PC-3 (cell line): ENCODE data around the gene EIF2A. TPM values are rescaled to one million over a fixed set of nuclear protein-coding genes. Genes with fewer than 3 reads are reported as not detected.

Source experiments
- ATAC-seq: fragments of 200-7000 bp; cut with Tn5 transposase; 2 replicates; pipeline ENCODE4 v1.9.1; 2020; ENCODE audit warnings: mild to moderate bottlenecking, moderate library complexity
- BruUV-seq: library from RNA; stranded (reverse); fragments of 400-500 nt; replicated peaks from 2 replicates; lab custom pipeline; 2021; lab: Mats Ljungman, UMichigan
- CTCF ChIA-PET: fragments of 300-600 bp; sonication (Branson Sonifier 250); formaldehyde crosslinking; loops from one replicate; lab custom pipeline; 2022; ENCODE audit warnings: antibody characterized with exemption; lab: Charles Lee
- POLR2A ChIA-PET: fragments of 300-600 bp; sonication (Branson Sonifier 250); formaldehyde crosslinking; loops from one replicate; lab custom pipeline; 2022; ENCODE audit warnings: antibody characterized with exemption; ENCODE audit not compliant: unreplicated experiment; lab: Charles Lee
- DNase-seq: peaks from one replicate; pipeline ENCODE4 v3.0.0-alpha.2; 2015
- H2AFZ ChIP-seq: fragments of 300-600 bp; sonication (generic); 2 replicates; pipeline ENCODE4 v1.6.0; 2016; ENCODE audit warnings: antibody characterized with exemption, low read length
- H3F3A ChIP-seq: fragments of 300-600 bp; sonication (generic); one replicate; pipeline ENCODE4 v1.6.0; 2017; ENCODE audit warnings: antibody characterized with exemption, low read length, control low read depth, mild to moderate bottlenecking; ENCODE audit not compliant: unreplicated experiment
- H3K27ac ChIP-seq: fragments of 300-600 bp; sonication (generic); 2 replicates; pipeline ENCODE4 v1.5.1; 2016; ENCODE audit warnings: mild to moderate bottlenecking, low read length
- H3K27me3 ChIP-seq: fragments of 300-600 bp; sonication (generic); 2 replicates; pipeline ENCODE4 v1.6.1; 2016; ENCODE audit warnings: low read length, mixed read lengths
- H3K36me3 ChIP-seq: fragments of 300-600 bp; sonication (generic); 2 replicates; pipeline ENCODE4 v1.6.1; 2016; ENCODE audit warnings: low read depth, mixed run types, low read length, mixed read lengths
- H3K4me1 ChIP-seq: fragments of 300-600 bp; sonication (generic); 2 replicates; pipeline ENCODE4 v1.5.1; 2016; ENCODE audit warnings: low read length; ENCODE audit not compliant: insufficient read depth
- H3K4me2 ChIP-seq: fragments of 300-600 bp; sonication (generic); 2 replicates; pipeline ENCODE4 v1.6.0; 2016; ENCODE audit warnings: low read length
- H3K4me3 ChIP-seq: fragments of 300-600 bp; sonication (generic); 2 replicates; pipeline ENCODE4 v1.5.1; 2016; ENCODE audit warnings: mild to moderate bottlenecking, low read length, mixed read lengths
- H3K79me2 ChIP-seq: fragments of 300-600 bp; sonication (generic); 2 replicates; pipeline ENCODE4 v1.6.1; 2017; ENCODE audit warnings: low read length, mixed read lengths
- H3K9ac ChIP-seq: fragments of 300-600 bp; sonication (generic); 2 replicates; pipeline ENCODE4 v1.6.0; 2016; ENCODE audit warnings: mild to moderate bottlenecking, low read length
- H3K9me2 ChIP-seq: fragments of 300-600 bp; sonication (generic); replicated peaks from 2 replicates; pipeline ENCODE4 v1.6.1; 2016; ENCODE audit warnings: mixed run types, low read length, mixed read lengths
- H3K9me3 ChIP-seq: fragments of 300-600 bp; sonication (generic); 2 replicates; pipeline ENCODE4 v1.6.1; 2016; ENCODE audit warnings: low read length, mixed read lengths
- H4K20me1 ChIP-seq: fragments of 300-600 bp; sonication (generic); 2 replicates; pipeline ENCODE4 v1.6.1; 2016; ENCODE audit warnings: low read length, mixed read lengths
- EZH2 ChIP-seq: fragments of 300-600 bp; sonication (generic); IDR thresholded peaks from one replicate; pipeline ENCODE4 v1.6.1; 2017; ENCODE audit warnings: antibody characterized with exemption, mild to moderate bottlenecking, low read length; ENCODE audit not compliant: unreplicated experiment
- EZH2phosphoT487 ChIP-seq: fragments of 300-600 bp; sonication (generic); IDR thresholded peaks from 2 replicates; pipeline ENCODE4 v1.6.1; 2018; ENCODE audit warnings: mild to moderate bottlenecking, antibody characterized with exemption, low read length, borderline replicate concordance
- intact Hi-C: fragments of 100-400 bp; cut with micrococcal nuclease; formaldehyde crosslinking; loops from 2 replicates; pipeline ENCODE4 v1.9.0; 2023
- total RNA-seq: library from RNA; depleted of rRNA; stranded (reverse); fragments of >200 nt; gene quantifications from 2 replicates; pipeline ENCODE4 v1.2.3, GENCODE V29; 2014
- TF ChIP-seq, protein P1 (sequence below): fragments of 300-600 bp; sonication (generic); conservative IDR thresholded peaks from 2 replicates; pipeline ENCODE4 v1.5.1; 2017; ENCODE audit warnings: antibody characterized with exemption, low read depth, mild to moderate bottlenecking, low read length

The EIF2A gene
- total RNA-seq, 1 experiment from 2014 or later: 92.4 TPM

DNA sequence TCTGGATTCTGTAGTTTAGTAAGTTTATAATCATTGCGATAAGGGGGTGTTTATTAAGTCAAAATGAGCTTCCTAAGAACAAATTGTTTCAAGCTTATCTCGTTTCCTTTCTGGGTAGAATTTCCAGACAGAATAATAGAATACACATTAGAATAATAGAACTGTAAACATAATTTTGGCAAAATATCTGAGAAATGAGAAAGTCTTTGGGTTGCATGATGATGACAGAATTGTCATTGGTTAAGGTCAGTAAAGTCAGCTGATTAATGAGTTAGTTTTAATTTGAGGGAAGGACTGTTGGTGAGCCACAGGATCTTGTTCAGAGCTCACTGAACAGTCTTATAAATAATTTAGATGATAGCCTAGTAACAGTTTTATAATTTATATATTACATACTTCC lies 10.2 kb downstream of the EIF2A start:
- no peaks in the 10 kb centered on the region for H3K9me3 ChIP-seq
- H3K4me2 ChIP-seq: no peak overlapping the region
- H3K4me1 ChIP-seq: no peaks in the 10 kb centered on the region
- no peaks in the 10 kb centered on the region for H3F3A ChIP-seq
- H3K4me3 ChIP-seq: no peak overlapping the region
- no peak overlapping the region for H3K9ac ChIP-seq
- intact Hi-C loops: no loop called here
- peaks cover 50% of the 10 kb centered on the region for H3K36me3 ChIP-seq
- TF ChIP-seq EZH2 (no peak), EZH2phosphoT487 (no peak)
- TF ChIP-seq, protein P1, sequence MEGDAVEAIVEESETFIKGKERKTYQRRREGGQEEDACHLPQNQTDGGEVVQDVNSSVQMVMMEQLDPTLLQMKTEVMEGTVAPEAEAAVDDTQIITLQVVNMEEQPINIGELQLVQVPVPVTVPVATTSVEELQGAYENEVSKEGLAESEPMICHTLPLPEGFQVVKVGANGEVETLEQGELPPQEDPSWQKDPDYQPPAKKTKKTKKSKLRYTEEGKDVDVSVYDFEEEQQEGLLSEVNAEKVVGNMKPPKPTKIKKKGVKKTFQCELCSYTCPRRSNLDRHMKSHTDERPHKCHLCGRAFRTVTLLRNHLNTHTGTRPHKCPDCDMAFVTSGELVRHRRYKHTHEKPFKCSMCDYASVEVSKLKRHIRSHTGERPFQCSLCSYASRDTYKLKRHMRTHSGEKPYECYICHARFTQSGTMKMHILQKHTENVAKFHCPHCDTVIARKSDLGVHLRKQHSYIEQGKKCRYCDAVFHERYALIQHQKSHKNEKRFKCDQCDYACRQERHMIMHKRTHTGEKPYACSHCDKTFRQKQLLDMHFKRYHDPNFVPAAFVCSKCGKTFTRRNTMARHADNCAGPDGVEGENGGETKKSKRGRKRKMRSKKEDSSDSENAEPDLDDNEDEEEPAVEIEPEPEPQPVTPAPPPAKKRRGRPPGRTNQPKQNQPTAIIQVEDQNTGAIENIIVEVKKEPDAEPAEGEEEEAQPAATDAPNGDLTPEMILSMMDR: no peak
- DNase-seq (no peak), ATAC-seq (no peak)
- H3K27me3 ChIP-seq: no peaks in the 10 kb centered on the region
- POLR2A ChIA-PET: no interaction called here
- H3K27ac ChIP-seq: no peak overlapping the region
- CTCF ChIA-PET: no interaction called here
- no peaks in the 10 kb centered on the region for H3K9me2 ChIP-seq
- H4K20me1 ChIP-seq: peaks cover 6% of the 10 kb centered on the region; the same call in 1 of the 2 replicates
- no peak overlapping the region for H2AFZ ChIP-seq
- BruUV-seq: no TSS peak
- H3K79me2 ChIP-seq: peaks cover 60% of the 10 kb centered on the region

DNA sequence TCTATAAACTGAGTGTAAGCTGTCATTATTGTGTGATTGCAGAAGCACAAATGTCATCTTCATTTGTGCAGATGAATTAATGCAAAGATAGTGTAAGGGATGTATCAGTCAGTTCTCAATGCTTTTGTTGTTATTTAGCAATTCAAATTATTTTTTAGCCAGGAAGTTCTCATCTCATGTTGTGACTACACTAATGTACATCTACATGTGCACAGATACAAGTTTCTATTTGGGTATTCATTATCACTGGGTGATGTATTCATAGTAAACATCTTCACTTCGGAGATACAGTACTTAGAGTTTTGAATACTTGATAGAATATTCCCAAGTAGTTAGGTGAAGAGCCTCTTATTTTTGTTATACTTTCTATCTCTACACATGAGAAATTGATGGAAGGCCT lies 11.1 kb downstream of the EIF2A start:
- Histone ChIP-seq H3K9me2 (no peaks in the 10 kb centered on the region), H3K4me2 (no peak overlapping the region), H3K27ac (no peak overlapping the region), H3F3A (no peaks in the 10 kb centered on the region), H3K27me3 (no peaks in the 10 kb centered on the region), H3K79me2 (peaks cover 51% of the 10 kb centered on the region), H3K36me3 (peaks cover 47% of the 10 kb centered on the region), H2AFZ (no peak overlapping the region), H3K4me1 (no peaks in the 10 kb centered on the region), H3K9ac (no peak overlapping the region), H4K20me1 (peaks cover 6% of the 10 kb centered on the region; the same call in 1 of the 2 replicates), H3K9me3 (no peaks in the 10 kb centered on the region), H3K4me3 (no peak overlapping the region)
- intact Hi-C loops: no loop called here
- no TSS peak for BruUV-seq
- DNase-seq: no peak
- ChIA-PET POLR2A (no interaction called here), CTCF (no interaction called here)
- no peak for ATAC-seq
- TF ChIP-seq, protein P1: no peak
- TF ChIP-seq EZH2 (no peak), EZH2phosphoT487 (no peak)

DNA sequence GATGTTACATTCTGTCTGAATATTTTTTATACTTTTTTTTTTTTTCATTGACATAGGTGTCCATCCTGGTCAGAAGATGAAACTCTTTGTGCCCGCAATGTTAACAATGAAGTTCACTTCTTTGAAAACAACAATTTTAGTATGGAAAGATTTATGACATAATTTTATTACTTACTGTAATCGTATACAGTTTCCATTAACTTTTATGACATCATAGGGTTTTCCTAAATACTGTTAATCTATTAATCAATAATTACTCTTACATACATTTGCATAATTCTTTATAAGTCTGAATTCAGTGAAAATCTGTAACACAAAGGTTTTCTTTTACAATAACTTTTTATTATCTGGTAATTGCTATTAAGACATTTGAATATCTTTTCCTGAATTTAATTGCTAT lies 17.7 kb downstream of the EIF2A start:
- POLR2A ChIA-PET: no interaction called here
- ATAC-seq: no peak

More for the DNA sequence above, 17.7 kb downstream of the EIF2A start:
- intact Hi-C loops: no loop called here
- H3K4me1 ChIP-seq: no peaks in the 10 kb centered on the region
- no peaks in the 10 kb centered on the region for H3F3A ChIP-seq
- H4K20me1 ChIP-seq: no peaks in the 10 kb centered on the region
- H3K9me2 ChIP-seq: no peaks in the 10 kb centered on the region
- CTCF ChIA-PET: no interaction called here
- TF ChIP-seq, protein P1: no peak
- TF ChIP-seq EZH2 (no peak), EZH2phosphoT487 (no peak)
- peaks cover 8% of the 10 kb centered on the region for H3K79me2 ChIP-seq
- H3K9ac ChIP-seq: no peak overlapping the region
- no peak overlapping the region for H3K27ac ChIP-seq
- H3K36me3 ChIP-seq: peaks cover 59% of the 10 kb centered on the region
- no peaks in the 10 kb centered on the region for H3K9me3 ChIP-seq
- no peaks in the 10 kb centered on the region for H3K27me3 ChIP-seq
- no TSS peak for BruUV-seq
- no peak overlapping the region for H3K4me2 ChIP-seq
- no peak overlapping the region for H2AFZ ChIP-seq
- no peak for DNase-seq
- no peak overlapping the region for H3K4me3 ChIP-seq
